HL-60 (cell line): Measurements from ENCODE around the gene OR10H3.

Experiments used
- DNase-seq, 2 experiments: peaks; one replicate each; pipeline ENCODE4 v3.0.0-alpha.2; 2010 to 2020; ENCODE audit warnings: low read depth in 1 of 2, low spot score in 1 of 2
- H3K27ac ChIP-seq: fragments of 250-450 bp; sonication (Bioruptor Pico); replicated peaks from 2 replicates; pipeline ENCODE4 v1.5.1; 2020; ENCODE audit warnings: mild to moderate bottlenecking, moderate library complexity
- H3K27me3 ChIP-seq: fragments of 250-450 bp; sonication (Bioruptor Pico); 2 replicates; pipeline ENCODE4 v1.5.1; 2021; ENCODE audit warnings: mild to moderate bottlenecking, moderate library complexity; ENCODE audit not compliant: insufficient read depth, poor library complexity, severe bottlenecking
- H3K4me3 ChIP-seq: replicated peaks from 2 replicates; pipeline ENCODE4 v1.5.1; 2011; ENCODE audit warnings: mild to moderate bottlenecking, control low read depth, low read length; ENCODE audit not compliant: insufficient read depth
- GABPA ChIP-seq: IDR thresholded peaks from 2 replicates; pipeline ENCODE4 v1.6.1; 2012; ENCODE audit warnings: low read depth
- POLR2AphosphoS5 ChIP-seq: IDR thresholded peaks from 2 replicates; pipeline ENCODE4 v1.6.1; 2012; ENCODE audit warnings: low read depth
- SPI1 ChIP-seq: IDR thresholded peaks from 2 replicates; pipeline ENCODE4 v1.6.1; 2012; ENCODE audit warnings: low read depth, mild to moderate bottlenecking, borderline replicate concordance
- TF ChIP-seq, protein P1 (sequence below): IDR thresholded peaks from 2 replicates; pipeline ENCODE4 v1.6.1; 2012; ENCODE audit warnings: low read depth; ENCODE audit not compliant: insufficient replicate concordance
- TF ChIP-seq, protein P2 (sequence below): IDR thresholded peaks from one replicate; pipeline ENCODE4 v1.5.1; 2011; ENCODE audit warnings: low read length, control low read depth, inconsistent platforms; ENCODE audit not compliant: insufficient read depth

The OR10H3 gene

GRCh38 chr19:15776264-15776663 lies 38.5 kb downstream of the OR10H3 start:
- no peaks in the 10 kb centered on the region for H3K27me3 ChIP-seq
- H3K27ac ChIP-seq = no peak overlapping the region
- H3K4me3 ChIP-seq = no peak overlapping the region
- DNase-seq = no peak
- no peak for TF ChIP-seq SPI1
- TF ChIP-seq, protein P1, sequence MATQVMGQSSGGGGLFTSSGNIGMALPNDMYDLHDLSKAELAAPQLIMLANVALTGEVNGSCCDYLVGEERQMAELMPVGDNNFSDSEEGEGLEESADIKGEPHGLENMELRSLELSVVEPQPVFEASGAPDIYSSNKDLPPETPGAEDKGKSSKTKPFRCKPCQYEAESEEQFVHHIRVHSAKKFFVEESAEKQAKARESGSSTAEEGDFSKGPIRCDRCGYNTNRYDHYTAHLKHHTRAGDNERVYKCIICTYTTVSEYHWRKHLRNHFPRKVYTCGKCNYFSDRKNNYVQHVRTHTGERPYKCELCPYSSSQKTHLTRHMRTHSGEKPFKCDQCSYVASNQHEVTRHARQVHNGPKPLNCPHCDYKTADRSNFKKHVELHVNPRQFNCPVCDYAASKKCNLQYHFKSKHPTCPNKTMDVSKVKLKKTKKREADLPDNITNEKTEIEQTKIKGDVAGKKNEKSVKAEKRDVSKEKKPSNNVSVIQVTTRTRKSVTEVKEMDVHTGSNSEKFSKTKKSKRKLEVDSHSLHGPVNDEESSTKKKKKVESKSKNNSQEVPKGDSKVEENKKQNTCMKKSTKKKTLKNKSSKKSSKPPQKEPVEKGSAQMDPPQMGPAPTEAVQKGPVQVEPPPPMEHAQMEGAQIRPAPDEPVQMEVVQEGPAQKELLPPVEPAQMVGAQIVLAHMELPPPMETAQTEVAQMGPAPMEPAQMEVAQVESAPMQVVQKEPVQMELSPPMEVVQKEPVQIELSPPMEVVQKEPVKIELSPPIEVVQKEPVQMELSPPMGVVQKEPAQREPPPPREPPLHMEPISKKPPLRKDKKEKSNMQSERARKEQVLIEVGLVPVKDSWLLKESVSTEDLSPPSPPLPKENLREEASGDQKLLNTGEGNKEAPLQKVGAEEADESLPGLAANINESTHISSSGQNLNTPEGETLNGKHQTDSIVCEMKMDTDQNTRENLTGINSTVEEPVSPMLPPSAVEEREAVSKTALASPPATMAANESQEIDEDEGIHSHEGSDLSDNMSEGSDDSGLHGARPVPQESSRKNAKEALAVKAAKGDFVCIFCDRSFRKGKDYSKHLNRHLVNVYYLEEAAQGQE = no peak
- no peak for TF ChIP-seq POLR2AphosphoS5
- no peak for TF ChIP-seq GABPA
- TF ChIP-seq, protein P2, sequence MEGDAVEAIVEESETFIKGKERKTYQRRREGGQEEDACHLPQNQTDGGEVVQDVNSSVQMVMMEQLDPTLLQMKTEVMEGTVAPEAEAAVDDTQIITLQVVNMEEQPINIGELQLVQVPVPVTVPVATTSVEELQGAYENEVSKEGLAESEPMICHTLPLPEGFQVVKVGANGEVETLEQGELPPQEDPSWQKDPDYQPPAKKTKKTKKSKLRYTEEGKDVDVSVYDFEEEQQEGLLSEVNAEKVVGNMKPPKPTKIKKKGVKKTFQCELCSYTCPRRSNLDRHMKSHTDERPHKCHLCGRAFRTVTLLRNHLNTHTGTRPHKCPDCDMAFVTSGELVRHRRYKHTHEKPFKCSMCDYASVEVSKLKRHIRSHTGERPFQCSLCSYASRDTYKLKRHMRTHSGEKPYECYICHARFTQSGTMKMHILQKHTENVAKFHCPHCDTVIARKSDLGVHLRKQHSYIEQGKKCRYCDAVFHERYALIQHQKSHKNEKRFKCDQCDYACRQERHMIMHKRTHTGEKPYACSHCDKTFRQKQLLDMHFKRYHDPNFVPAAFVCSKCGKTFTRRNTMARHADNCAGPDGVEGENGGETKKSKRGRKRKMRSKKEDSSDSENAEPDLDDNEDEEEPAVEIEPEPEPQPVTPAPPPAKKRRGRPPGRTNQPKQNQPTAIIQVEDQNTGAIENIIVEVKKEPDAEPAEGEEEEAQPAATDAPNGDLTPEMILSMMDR = no peak

DNA sequence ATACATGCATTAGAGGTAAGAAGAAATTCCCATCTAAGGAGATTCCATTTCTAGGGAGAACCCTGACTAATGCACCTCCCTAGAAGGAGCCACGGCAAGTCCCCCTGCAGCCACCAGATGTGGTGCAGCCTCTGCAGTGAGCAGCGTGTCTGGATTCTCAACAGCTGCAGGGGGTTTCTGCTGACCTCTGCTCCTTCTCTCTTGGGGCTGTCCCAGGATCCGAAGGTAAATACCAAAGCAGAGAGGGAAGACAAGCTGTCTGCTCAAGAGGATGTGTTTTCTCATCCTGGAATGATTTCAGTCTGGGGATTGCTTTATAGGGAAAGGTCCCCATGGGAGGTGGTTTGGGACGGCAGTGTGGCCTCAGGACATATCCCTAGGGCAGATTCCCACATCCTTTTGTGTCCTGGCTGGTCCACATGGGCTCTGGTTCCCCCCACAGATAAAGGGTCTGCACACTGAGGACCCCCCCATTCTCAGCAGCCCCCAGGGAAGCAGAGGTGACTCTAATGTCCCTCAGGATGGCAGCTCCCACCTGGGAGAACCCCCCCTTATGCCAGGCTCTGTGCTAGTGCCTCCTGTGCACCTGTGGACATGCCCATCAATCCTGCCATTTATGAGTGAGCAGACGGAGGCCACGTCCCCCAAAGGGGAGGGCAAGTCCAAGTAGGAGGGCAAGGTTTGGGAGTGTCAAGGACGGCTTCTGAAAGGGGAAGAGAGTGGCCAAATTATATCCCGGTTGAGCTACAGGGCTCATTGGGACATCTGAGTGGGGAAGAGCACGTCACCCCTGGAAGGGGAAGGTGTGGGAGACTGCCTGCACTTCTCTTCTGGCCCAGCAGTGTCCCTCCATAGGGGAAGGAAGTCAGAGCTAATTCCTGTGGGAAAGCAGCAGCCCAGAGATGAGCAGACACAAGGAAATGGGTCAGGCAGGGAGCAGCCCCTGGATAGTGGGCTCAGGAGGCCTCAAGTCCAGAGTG lies 39.5 kb downstream of the OR10H3 start:
- TF ChIP-seq POLR2AphosphoS5 = no peak
- TF ChIP-seq, protein P2 = no peak
- TF ChIP-seq SPI1 = no peak
- TF ChIP-seq GABPA = no peak
- TF ChIP-seq, protein P1 = no peak
- H3K27ac ChIP-seq = no peak overlapping the region
- H3K27me3 ChIP-seq = no peaks in the 10 kb centered on the region
- DNase-seq = no peak
- no peak overlapping the region for H3K4me3 ChIP-seq

- Histone ChIP-seq H3K27ac (no peak overlapping the region), H3K4me3 (no peak overlapping the region), H3K27me3 (no peaks in the 10 kb centered on the region)
- no peak for DNase-seq
- TF ChIP-seq, protein P2 = no peak
- TF ChIP-seq GABPA (no peak), POLR2AphosphoS5 (no peak), SPI1 (no peak)
- TF ChIP-seq, protein P1 = no peak
Measured at GRCh38 chr19:15779756-15780476, 42.1 kb downstream of the OR10H3 start.
